NCI-H460 (cell line): ENCODE results near the gene PCDH7. TPM values are rescaled to one million over a fixed set of nuclear protein-coding genes. Genes with fewer than 3 reads are reported as not detected.

ENCODE experiments used
- DNase-seq: peaks from one replicate; pipeline ENCODE4 v3.0.0-alpha.2; 2016; ENCODE audit warnings: low read depth; ENCODE audit errors: extremely low read depth
- total RNA-seq: library from RNA; depleted of rRNA; stranded (reverse); fragments of >200 nt; shearing (Covaris generic); gene quantifications from 2 replicates; pipeline ENCODE4 v1.2.3, GENCODE V29; 2014

Gene PCDH7
- total RNA-seq, 1 experiment from 2014 or later = 5.7 TPM

GRCh38 chr4:30776451-30776850 is 56.3 kb downstream of the PCDH7 start:
- no peak for DNase-seq

- no peak for DNase-seq
Measured at GRCh38 chr4:30776921-30777415, 56.8 kb downstream of the PCDH7 start.
